ENCODE results near the gene SND1. TPM values are rescaled to one million over a fixed set of nuclear protein-coding genes. Genes with fewer than 3 reads are reported as not detected.

SND1 gene
- total RNA-seq, 1 experiment from 2014 or later = 218 TPM

- no peak overlapping the region for H2BK5ac ChIP-seq (ENCODE audit: insufficient read length, low read length)
- H3K27ac ChIP-seq (ENCODE audit: insufficient read length, low read depth, low read length) = no peak overlapping the region
- no peak overlapping the region for H3K18ac ChIP-seq (ENCODE audit: insufficient read length, low read depth, low read length)
- no peak overlapping the region for H3K4me3 Mint-ChIP-seq
- no peak overlapping the region for H2BK12ac ChIP-seq (ENCODE audit: insufficient read length, low read depth, low read length)
- H3K9me3 Mint-ChIP-seq = no peaks in the 10 kb centered on the region
- no peak overlapping the region for H2BK120ac ChIP-seq (ENCODE audit: low read depth, low read length, poor library complexity, severe bottlenecking)
- no peaks in the 10 kb centered on the region for H4K20me1 ChIP-seq (ENCODE audit: control insufficient read depth, insufficient read depth, insufficient read length)
- peaks cover 11% of the 10 kb centered on the region; the same call in 1 of the 2 replicates for H3K4me1 ChIP-seq (ENCODE audit: insufficient read depth, low read length)
- no CpG with 5 or more reads among the region's 3 CpGs for WGBS (ENCODE audit: extremely low coverage, insufficient read length, low lambda C conversion rate)
- H3K4me1 Mint-ChIP-seq = peaks cover 64 to 67% of the 10 kb centered on the region in 2 experiments
- TF ChIP-seq, protein P1, sequence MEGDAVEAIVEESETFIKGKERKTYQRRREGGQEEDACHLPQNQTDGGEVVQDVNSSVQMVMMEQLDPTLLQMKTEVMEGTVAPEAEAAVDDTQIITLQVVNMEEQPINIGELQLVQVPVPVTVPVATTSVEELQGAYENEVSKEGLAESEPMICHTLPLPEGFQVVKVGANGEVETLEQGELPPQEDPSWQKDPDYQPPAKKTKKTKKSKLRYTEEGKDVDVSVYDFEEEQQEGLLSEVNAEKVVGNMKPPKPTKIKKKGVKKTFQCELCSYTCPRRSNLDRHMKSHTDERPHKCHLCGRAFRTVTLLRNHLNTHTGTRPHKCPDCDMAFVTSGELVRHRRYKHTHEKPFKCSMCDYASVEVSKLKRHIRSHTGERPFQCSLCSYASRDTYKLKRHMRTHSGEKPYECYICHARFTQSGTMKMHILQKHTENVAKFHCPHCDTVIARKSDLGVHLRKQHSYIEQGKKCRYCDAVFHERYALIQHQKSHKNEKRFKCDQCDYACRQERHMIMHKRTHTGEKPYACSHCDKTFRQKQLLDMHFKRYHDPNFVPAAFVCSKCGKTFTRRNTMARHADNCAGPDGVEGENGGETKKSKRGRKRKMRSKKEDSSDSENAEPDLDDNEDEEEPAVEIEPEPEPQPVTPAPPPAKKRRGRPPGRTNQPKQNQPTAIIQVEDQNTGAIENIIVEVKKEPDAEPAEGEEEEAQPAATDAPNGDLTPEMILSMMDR (conservative IDR thresholded peaks at IDR 0.05) = no peak
- H3K9me3 ChIP-seq (ENCODE audit: control insufficient read depth, low read depth, low read length) = no peaks in the 10 kb centered on the region
- H3K79me2 ChIP-seq (ENCODE audit: insufficient read depth, low read length) = peaks cover 7% of the 10 kb centered on the region; the same call in 1 of the 2 replicates
- H2AK5ac ChIP-seq (ENCODE audit: insufficient read length, low read length) = no peak overlapping the region
- no peak overlapping the region for H4K8ac ChIP-seq (replicated peaks; ENCODE audit: insufficient read length, low read depth, low read length)
- H3K14ac ChIP-seq (ENCODE audit: insufficient read depth, low read length) = no peak overlapping the region
- H3K23ac ChIP-seq (ENCODE audit: insufficient read length, low read depth, low read length) = no peak overlapping the region
- H3K9ac ChIP-seq (ENCODE audit: extremely low read depth, insufficient read length, low read length) = no peak overlapping the region
- H2BK20ac ChIP-seq (ENCODE audit: low read depth, low read length, poor library complexity, severe bottlenecking) = no peak overlapping the region
- H4K5ac ChIP-seq (ENCODE audit: insufficient read length, low read depth, low read length) = no peak overlapping the region
- no peak for DNase-seq
- H3K23me2 ChIP-seq (ENCODE audit: insufficient read length, low read depth, low read length, poor library complexity, severe bottlenecking) = no peaks in the 10 kb centered on the region
- no peak overlapping the region for H4K91ac ChIP-seq (ENCODE audit: insufficient read length, low read depth, low read length)
- H3K4ac ChIP-seq (ENCODE audit: low read depth, low read length) = no peak overlapping the region
- H3K27me3 ChIP-seq (ENCODE audit: insufficient read depth, low read length) = no peaks in the 10 kb centered on the region
- no peak overlapping the region for H3K56ac ChIP-seq (ENCODE audit: insufficient read length, low read depth, low read length)
- H3K27ac Mint-ChIP-seq = peak overlapping the region in 1 of 3 experiments; percentile 88; a peak in 1 of 7 replicates
- H3K36me3 Mint-ChIP-seq (ENCODE audit: insufficient read depth in 1 of 3, low read depth in 3 of 3) = peaks cover 0 to 8% (median under 1%) of the 10 kb centered on the region in 3 experiments; a peak in 6 of 7 replicates
- no peak overlapping the region for H2AFZ ChIP-seq (ENCODE audit: low read length)
- no peak overlapping the region for H2BK15ac ChIP-seq (ENCODE audit: low read depth, low read length)
- no peak overlapping the region for H3K4me2 ChIP-seq (ENCODE audit: insufficient read depth, insufficient read length, low read length)
- H3K79me1 ChIP-seq (ENCODE audit: insufficient read depth, low read depth, low read length, poor library complexity, severe bottlenecking) = peaks cover 5% of the 10 kb centered on the region
- H3K27me3 Mint-ChIP-seq (ENCODE audit: low read depth) = no peaks in the 10 kb centered on the region
- H3T11ph ChIP-seq (ENCODE audit: low read length) = no peak overlapping the region
Observed at GRCh38 chr7:127741764-127742375, 89.9 kb downstream of the SND1 start.

Data from H9 (cell line).